GM18867 (cell line): ENCODE results near the gene BCAT1.
"Not testable (repeated sequence)": the region's sequence is repeated elsewhere in the genome, so short reads cannot be mapped to it uniquely, and the experiment has no call there.

ENCODE experiments used
- ATAC-seq: cut with Tn5 transposase; IDR thresholded peaks from one replicate; pipeline ENCODE4 v1.9.1; 2021; ENCODE audit warnings: mild to moderate bottlenecking, moderate library complexity; ENCODE audit not compliant: unreplicated experiment

Gene BCAT1

GRCh38 chr12:24928533-24929306 is 20.2 kb downstream of the BCAT1 start:
- ATAC-seq = not testable (repeated sequence)

- ATAC-seq = no peak
Measured at GRCh38 chr12:24928131-24928530, 20.8 kb downstream of the BCAT1 start.

GRCh38 chr12:24926080-24926479 is 22.8 kb downstream of the BCAT1 start:
- not testable (repeated sequence) for ATAC-seq

- no peak for ATAC-seq
Measured at GRCh38 chr12:24922090-24922489, 26.8 kb downstream of the BCAT1 start.

- ATAC-seq = no peak
Measured at GRCh38 chr12:24921251-24922038, 27.5 kb downstream of the BCAT1 start.

- ATAC-seq = no peak
Measured at GRCh38 chr12:24920141-24920540, 28.8 kb downstream of the BCAT1 start.

GRCh38 chr12:24919346-24920001 is 29.4 kb downstream of the BCAT1 start:
- no peak for ATAC-seq

GRCh38 chr12:24918596-24918995 is 30.3 kb downstream of the BCAT1 start:
- no peak for ATAC-seq

GRCh38 chr12:24915501-24915900 is 33.4 kb downstream of the BCAT1 start:
- no peak for ATAC-seq

- no peak for ATAC-seq
Measured at GRCh38 chr12:24913953-24914352, 34.9 kb downstream of the BCAT1 start.

GRCh38 chr12:24913130-24913529 is 35.8 kb downstream of the BCAT1 start:
- no peak for ATAC-seq

GRCh38 chr12:24911271-24911791 is 37.6 kb downstream of the BCAT1 start:
- ATAC-seq = no peak

- ATAC-seq = not testable (repeated sequence)
Measured at GRCh38 chr12:24910192-24910591, 38.7 kb downstream of the BCAT1 start.

- no peak for ATAC-seq
Measured at GRCh38 chr12:24909667-24910066, 39.2 kb downstream of the BCAT1 start.

- no peak for ATAC-seq
Measured at GRCh38 chr12:24907464-24907863, 41.4 kb downstream of the BCAT1 start.

GRCh38 chr12:24906141-24906540 is 42.8 kb downstream of the BCAT1 start:
- ATAC-seq = no peak

GRCh38 chr12:24905431-24905830 is 43.5 kb downstream of the BCAT1 start:
- ATAC-seq = no peak

GRCh38 chr12:24904871-24905270 is 44.0 kb downstream of the BCAT1 start:
- ATAC-seq = no peak

- ATAC-seq = no peak
Measured at GRCh38 chr12:24903329-24904088, 45.4 kb downstream of the BCAT1 start.

GRCh38 chr12:24902511-24903328 is 46.2 kb downstream of the BCAT1 start:
- ATAC-seq = no peak
